ENCODE measurements around the gene SEC11C.

DNA sequence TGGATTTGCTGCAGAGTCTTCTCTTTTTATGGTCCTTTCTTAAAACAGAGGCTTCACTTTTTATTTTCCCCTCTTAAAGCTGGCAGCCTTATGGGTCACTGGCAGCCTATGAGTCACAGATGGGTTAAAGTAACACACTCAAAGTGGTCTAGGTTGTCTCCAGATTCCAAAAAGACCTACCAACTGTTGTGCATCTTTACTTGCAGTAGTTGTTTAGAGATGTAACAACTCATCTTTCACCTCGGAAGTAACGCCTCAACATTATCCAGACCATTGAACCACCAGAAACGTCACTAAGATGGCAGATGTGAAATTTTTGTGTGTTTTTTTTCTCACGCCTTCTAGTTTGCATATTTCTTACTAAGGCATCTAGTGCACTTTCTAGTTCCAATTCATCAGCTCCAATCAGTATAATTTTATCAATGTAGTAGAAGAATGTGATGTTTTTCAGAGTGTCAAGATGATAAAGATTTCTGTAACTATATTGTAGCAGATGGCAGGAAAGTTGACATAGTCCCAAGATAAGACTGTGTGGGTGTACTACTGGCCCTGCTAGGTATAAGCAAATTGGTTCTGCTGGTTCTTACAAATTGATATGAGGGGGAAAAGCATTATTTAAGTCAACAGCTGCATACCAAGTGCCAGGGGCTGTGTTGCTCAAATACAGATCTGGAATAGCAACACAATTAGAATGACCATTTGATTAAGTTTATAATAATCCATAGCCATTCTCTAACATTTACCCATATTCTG is 9.6 kb upstream of the SEC11C start:
- TF ChIP-seq, protein P1, sequence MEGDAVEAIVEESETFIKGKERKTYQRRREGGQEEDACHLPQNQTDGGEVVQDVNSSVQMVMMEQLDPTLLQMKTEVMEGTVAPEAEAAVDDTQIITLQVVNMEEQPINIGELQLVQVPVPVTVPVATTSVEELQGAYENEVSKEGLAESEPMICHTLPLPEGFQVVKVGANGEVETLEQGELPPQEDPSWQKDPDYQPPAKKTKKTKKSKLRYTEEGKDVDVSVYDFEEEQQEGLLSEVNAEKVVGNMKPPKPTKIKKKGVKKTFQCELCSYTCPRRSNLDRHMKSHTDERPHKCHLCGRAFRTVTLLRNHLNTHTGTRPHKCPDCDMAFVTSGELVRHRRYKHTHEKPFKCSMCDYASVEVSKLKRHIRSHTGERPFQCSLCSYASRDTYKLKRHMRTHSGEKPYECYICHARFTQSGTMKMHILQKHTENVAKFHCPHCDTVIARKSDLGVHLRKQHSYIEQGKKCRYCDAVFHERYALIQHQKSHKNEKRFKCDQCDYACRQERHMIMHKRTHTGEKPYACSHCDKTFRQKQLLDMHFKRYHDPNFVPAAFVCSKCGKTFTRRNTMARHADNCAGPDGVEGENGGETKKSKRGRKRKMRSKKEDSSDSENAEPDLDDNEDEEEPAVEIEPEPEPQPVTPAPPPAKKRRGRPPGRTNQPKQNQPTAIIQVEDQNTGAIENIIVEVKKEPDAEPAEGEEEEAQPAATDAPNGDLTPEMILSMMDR (IDR thresholded peaks at IDR 0.05), result no peak
- no peak for TF ChIP-seq POLR2A (IDR thresholded peaks at IDR 0.05)
